ENCODE data around the gene OR10X1. TPM values are rescaled to one million over a fixed set of nuclear protein-coding genes. Genes with fewer than 3 reads are reported as not detected.

The OR10X1 gene, protein sequence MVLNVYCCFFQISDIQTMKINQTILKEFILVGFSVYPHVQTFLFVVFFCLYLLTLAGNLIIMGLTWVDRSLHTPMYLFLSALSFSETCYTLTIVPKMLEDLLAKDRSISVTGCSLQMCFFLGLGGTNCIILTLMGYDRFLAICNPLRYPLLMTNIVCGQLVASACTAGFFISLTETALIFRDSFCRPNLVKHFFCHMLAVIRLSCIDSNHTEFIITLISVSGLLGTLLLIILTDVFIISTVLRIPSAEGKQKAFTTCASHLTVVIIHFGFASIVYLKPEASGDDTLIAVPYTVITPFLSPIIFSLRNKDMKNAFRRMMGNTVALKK
- not detected for total RNA-seq (ENCODE audit: unreplicated experiment)
- long read RNA-seq: 0 reads

DNA sequence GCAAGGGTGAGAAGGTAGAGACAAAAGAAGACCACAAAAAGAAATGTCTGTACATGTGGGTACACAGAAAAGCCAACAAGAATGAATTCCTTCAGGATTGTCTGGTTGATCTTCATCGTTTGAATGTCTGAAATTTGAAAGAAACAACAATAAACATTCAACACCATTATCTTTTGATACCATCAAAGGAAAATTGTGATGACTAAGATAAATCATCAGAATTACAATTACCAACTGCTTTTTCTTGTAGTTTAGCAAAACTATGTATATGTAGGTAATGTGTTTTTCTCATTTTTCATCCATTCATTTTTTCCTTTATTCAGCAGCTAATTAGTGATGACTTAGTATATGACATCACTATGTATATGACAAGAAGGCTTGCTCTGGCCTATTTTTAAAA lies at the start of gene OR10X1:
TSS of gene OR10X1 (minus strand) at position 167 of the 400 bp plus-strand sequence. CDS start at position 167, 0 bp downstream.
- H3K9me3 Mint-ChIP-seq (ENCODE audit: unreplicated experiment): no peaks in the 10 kb centered on the region
- H3K27ac Mint-ChIP-seq (ENCODE audit: unreplicated experiment): no peak within 1 kb of the TSS
- TF ChIP-seq, protein P1, sequence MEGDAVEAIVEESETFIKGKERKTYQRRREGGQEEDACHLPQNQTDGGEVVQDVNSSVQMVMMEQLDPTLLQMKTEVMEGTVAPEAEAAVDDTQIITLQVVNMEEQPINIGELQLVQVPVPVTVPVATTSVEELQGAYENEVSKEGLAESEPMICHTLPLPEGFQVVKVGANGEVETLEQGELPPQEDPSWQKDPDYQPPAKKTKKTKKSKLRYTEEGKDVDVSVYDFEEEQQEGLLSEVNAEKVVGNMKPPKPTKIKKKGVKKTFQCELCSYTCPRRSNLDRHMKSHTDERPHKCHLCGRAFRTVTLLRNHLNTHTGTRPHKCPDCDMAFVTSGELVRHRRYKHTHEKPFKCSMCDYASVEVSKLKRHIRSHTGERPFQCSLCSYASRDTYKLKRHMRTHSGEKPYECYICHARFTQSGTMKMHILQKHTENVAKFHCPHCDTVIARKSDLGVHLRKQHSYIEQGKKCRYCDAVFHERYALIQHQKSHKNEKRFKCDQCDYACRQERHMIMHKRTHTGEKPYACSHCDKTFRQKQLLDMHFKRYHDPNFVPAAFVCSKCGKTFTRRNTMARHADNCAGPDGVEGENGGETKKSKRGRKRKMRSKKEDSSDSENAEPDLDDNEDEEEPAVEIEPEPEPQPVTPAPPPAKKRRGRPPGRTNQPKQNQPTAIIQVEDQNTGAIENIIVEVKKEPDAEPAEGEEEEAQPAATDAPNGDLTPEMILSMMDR (IDR thresholded peaks at IDR 0.05; ENCODE audit: partially characterized antibody, unreplicated experiment): no peak
- no peak for DNase-seq
- no peaks in the 10 kb centered on the region for H3K36me3 Mint-ChIP-seq (ENCODE audit: unreplicated experiment)
- no peak within 1 kb of the TSS for H3K4me3 Mint-ChIP-seq (ENCODE audit: unreplicated experiment)
- no peaks in the 10 kb centered on the region for H3K27me3 Mint-ChIP-seq (ENCODE audit: unreplicated experiment)
- no peaks in the 10 kb centered on the region for H3K4me1 Mint-ChIP-seq (ENCODE audit: low read depth, unreplicated experiment)

DNA sequence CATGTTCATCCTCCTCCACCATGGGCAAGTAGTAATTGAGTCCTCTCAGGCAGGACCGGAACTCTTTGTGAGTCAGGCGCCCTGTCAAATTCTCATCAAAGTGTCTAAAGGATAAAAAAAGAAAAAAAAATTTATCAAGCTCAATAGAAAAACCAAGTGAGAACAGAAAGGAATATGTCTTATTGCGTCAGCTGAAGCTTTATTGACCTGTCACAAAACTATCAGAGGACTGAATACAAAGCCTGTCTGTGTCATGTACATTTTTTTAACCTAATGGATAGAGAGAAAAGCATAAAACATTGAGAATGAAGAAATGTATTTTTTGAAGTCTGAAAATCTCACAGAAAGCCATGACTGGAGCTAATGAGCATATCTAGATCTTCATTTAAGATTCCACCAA lies 34.1 kb upstream of the OR10X1 start:
- Mint-ChIP-seq H3K4me1 (ENCODE audit: low read depth, unreplicated experiment) (no peaks in the 10 kb centered on the region), H3K27ac (ENCODE audit: unreplicated experiment) (no peak overlapping the region), H3K27me3 (ENCODE audit: unreplicated experiment) (no peaks in the 10 kb centered on the region), H3K9me3 (ENCODE audit: unreplicated experiment) (no peaks in the 10 kb centered on the region), H3K4me3 (ENCODE audit: unreplicated experiment) (no peak overlapping the region), H3K36me3 (ENCODE audit: unreplicated experiment) (no peaks in the 10 kb centered on the region)
- TF ChIP-seq, protein P1 (IDR thresholded peaks at IDR 0.05; ENCODE audit: partially characterized antibody, unreplicated experiment): no peak
- no peak for DNase-seq

DNA sequence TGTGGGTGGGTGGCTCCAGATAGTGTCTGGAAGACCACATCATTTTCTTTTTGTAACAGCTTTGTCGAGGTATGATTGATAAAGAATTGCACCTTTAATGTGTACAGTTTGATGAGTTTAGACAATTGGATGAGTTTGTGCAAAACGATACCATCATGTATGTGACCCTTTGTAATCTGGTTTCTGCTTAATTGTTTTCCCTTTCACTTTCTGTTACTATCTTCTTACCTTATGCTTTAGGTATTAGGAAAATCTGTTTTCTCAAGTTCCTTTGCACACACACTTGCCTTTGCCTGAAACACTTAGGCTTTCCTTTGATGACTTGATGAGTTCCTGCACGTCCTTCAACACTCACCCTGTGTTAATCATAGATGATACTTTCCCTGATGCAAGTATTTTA lies 32.2 kb upstream of the OR10X1 start:
- H3K4me3 Mint-ChIP-seq (ENCODE audit: unreplicated experiment): no peak overlapping the region
- H3K36me3 Mint-ChIP-seq (ENCODE audit: unreplicated experiment): no peaks in the 10 kb centered on the region
- H3K9me3 Mint-ChIP-seq (ENCODE audit: unreplicated experiment): no peaks in the 10 kb centered on the region
- H3K27ac Mint-ChIP-seq (ENCODE audit: unreplicated experiment): no peak overlapping the region
- H3K4me1 Mint-ChIP-seq (ENCODE audit: low read depth, unreplicated experiment): no peaks in the 10 kb centered on the region
- no peak for DNase-seq
- H3K27me3 Mint-ChIP-seq (ENCODE audit: unreplicated experiment): no peaks in the 10 kb centered on the region
- TF ChIP-seq, protein P1 (IDR thresholded peaks at IDR 0.05; ENCODE audit: partially characterized antibody, unreplicated experiment): no peak

DNA sequence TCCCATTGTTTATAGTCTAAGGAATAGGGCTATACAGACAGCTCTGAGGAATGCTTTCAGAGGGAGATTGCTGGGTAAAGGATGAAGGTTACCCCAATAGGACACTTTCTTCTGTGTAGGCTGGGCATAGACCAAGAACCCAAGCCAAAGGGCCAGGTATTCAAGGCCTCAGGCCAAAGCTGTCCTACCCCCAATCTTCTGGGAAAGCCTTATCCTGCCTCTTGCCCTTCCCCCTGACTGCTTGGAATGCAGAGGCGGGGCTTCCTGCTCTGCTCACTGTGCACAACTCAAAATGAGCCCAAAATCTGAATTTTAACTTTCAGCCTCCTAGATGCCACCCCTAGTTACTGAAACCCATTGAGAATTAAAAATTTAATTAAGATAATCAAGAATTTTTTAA lies 27.6 kb upstream of the OR10X1 start:
- DNase-seq: no peak
- no peaks in the 10 kb centered on the region for H3K27me3 Mint-ChIP-seq (ENCODE audit: unreplicated experiment)

DNA sequence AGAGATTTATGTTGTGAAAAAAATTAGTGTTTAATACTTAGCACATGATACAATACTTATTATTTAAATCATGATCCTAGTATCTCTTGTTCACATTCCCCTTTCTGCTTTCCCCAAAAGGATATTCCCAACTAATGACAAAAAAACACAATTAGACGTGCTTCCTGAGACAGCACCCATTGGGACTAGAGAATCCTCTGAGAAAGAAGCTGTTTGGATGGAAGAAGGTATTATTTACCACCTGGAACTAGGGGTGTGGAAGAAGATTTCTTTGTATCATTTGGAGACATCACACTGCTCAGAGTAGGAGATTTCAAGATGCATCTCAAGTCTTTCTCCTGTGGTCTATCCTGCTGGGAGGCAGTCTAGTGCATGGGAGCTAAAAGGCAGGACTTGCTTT lies 25.3 kb upstream of the OR10X1 start, which contains the start of gene OR10Z1:
TSS of gene OR10Z1 (plus strand) at position 301 of the 400 bp plus-strand sequence. CDS start 1,171 bp downstream, outside the sequence.
- Mint-ChIP-seq H3K27me3 (ENCODE audit: unreplicated experiment) (no peaks in the 10 kb centered on the region), H3K4me3 (ENCODE audit: unreplicated experiment) (no peak within 1 kb of the TSS), H3K9me3 (ENCODE audit: unreplicated experiment) (no peaks in the 10 kb centered on the region), H3K36me3 (ENCODE audit: unreplicated experiment) (no peaks in the 10 kb centered on the region), H3K4me1 (ENCODE audit: low read depth, unreplicated experiment) (peaks cover 3% of the 10 kb centered on the region), H3K27ac (ENCODE audit: unreplicated experiment) (no peak within 1 kb of the TSS)
- DNase-seq: no peak
- TF ChIP-seq, protein P1 (IDR thresholded peaks at IDR 0.05; ENCODE audit: partially characterized antibody, unreplicated experiment): no peak

More for the DNA sequence above, 27.6 kb upstream of the OR10X1 start:
- H3K4me1 Mint-ChIP-seq (ENCODE audit: low read depth, unreplicated experiment): peaks cover 3% of the 10 kb centered on the region
- H3K27ac Mint-ChIP-seq (ENCODE audit: unreplicated experiment): no peak overlapping the region
- TF ChIP-seq, protein P1 (IDR thresholded peaks at IDR 0.05; ENCODE audit: partially characterized antibody, unreplicated experiment): no peak
- no peaks in the 10 kb centered on the region for H3K9me3 Mint-ChIP-seq (ENCODE audit: unreplicated experiment)
- H3K4me3 Mint-ChIP-seq (ENCODE audit: unreplicated experiment): no peak overlapping the region
- no peaks in the 10 kb centered on the region for H3K36me3 Mint-ChIP-seq (ENCODE audit: unreplicated experiment)

All from glutamatergic neuron (in vitro differentiated cells).